ENCODE data around the gene HIC1. TPM values are rescaled to one million over a fixed set of nuclear protein-coding genes. Genes with fewer than 3 reads are reported as not detected.

Gene HIC1
- total RNA-seq, 1 donor from 2014 or later, result 1.3 TPM

DNA sequence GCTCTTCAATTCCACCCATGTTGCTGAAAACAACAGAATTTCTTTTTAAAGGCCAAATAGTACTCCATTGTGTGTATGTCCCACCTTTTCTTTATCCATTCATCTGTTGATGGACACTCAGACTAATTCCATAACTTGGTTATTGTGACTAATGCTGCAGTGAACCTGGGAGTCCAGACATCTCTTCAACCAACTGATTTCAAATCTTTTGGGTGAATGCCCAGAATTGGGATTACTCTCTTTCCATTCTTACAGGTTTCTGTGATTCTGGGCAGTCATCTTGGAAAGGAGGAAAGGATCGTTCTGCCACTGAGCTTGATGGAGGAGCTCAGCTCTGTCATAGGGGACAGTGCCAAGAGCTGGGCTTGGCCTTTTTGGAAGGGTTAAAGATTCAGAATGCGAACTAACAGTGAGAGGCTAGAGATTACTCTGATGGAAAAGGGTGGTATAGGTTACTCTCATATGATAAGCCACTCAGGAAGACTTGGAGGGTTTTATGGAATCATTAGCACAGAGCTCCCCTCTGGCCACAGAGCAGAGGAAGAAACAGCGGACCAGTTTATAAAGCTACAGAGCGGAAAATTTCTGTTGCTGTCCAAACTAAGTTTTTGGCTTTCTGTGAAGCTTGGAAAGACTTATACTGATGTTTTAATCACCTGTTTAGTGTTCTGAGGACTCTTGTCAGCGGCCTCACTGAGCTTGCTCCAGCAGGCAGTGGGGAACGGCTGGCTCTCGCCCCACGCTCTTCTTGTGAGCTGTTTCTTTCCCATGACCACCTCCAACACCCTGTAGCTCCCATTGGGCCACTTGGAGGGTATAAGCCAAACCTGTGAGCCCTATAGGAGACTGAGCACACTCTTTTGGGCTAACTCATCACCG, 48.3 kb downstream of the HIC1 start:
- no peak for FAIRE-seq
- Histone ChIP-seq H3K27me3 (ENCODE audit: control insufficient read depth, insufficient read depth, low read length) (no peaks in the 10 kb centered on the region), H3K4me3 (ENCODE audit: low read depth, low read length) (no peak overlapping the region), H3K36me3 (ENCODE audit: control insufficient read depth, insufficient read depth, low read length) (peaks cover 2% of the 10 kb centered on the region)
- TF ChIP-seq, protein P1, sequence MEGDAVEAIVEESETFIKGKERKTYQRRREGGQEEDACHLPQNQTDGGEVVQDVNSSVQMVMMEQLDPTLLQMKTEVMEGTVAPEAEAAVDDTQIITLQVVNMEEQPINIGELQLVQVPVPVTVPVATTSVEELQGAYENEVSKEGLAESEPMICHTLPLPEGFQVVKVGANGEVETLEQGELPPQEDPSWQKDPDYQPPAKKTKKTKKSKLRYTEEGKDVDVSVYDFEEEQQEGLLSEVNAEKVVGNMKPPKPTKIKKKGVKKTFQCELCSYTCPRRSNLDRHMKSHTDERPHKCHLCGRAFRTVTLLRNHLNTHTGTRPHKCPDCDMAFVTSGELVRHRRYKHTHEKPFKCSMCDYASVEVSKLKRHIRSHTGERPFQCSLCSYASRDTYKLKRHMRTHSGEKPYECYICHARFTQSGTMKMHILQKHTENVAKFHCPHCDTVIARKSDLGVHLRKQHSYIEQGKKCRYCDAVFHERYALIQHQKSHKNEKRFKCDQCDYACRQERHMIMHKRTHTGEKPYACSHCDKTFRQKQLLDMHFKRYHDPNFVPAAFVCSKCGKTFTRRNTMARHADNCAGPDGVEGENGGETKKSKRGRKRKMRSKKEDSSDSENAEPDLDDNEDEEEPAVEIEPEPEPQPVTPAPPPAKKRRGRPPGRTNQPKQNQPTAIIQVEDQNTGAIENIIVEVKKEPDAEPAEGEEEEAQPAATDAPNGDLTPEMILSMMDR (IDR thresholded peaks at IDR 0.05; ENCODE audit: insufficient read depth, low read length, severe bottlenecking), result no peak
- peak; percentile 88 for DNase-seq (ENCODE audit: low read depth)

DNA sequence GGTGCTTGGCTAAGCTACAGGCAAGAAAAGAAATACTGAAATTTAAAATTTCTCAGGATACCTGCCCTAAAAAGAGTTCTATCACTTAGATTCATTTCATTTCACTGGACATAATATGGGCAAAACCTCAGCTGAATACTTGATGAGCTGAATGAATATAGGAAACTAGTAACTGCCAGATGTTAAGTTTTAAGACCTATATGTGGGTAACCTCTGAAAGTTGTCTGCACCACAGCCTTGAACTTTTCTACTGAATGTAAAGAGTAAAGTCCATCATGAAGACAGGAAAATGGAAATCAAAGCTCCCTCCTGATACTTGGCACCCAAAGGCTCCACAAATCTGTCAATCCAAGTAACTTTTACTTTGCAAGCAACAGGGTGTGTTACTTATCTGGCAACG, 50.8 kb downstream of the HIC1 start:
- TF ChIP-seq, protein P1 (IDR thresholded peaks at IDR 0.05; ENCODE audit: insufficient read depth, low read length, severe bottlenecking), result no peak
- FAIRE-seq (no peak), DNase-seq (ENCODE audit: low read depth) (no peak)
- Histone ChIP-seq H3K27me3 (ENCODE audit: control insufficient read depth, insufficient read depth, low read length) (no peaks in the 10 kb centered on the region), H3K36me3 (ENCODE audit: control insufficient read depth, insufficient read depth, low read length) (peaks cover 2% of the 10 kb centered on the region), H3K4me3 (ENCODE audit: low read depth, low read length) (no peak overlapping the region)

DNA sequence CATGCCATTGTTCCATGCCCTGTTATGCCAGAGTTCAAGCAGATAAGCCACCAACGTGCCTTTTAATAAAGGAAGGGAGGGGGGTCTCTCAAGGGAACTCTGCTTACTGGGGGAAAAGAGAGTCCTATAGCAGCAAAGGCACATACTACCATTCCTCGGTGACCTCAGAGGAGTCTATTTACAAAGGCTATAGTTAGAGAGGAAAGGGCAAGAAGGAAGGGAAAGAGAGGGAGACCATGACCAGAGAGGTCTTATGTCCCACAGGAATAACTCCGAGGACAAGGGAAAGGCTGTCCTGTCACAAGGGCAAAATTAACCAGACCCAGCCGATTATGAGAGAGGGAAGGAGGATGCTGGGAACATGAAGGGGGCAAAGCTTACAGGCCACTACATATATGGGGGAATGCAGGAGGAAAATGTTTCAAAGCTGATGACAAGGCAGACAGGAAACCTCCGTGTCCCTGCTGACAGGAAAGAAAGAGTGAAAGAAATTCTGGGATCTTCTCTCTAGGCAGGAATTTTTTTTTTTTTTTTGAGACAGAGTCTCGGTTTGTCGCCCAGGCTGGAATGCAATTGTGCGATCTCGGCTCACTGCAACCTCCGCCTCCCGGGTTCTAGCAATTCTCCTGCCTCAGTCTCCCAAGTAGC, 51.5 kb downstream of the HIC1 start:
- H3K27me3 ChIP-seq (ENCODE audit: control insufficient read depth, insufficient read depth, low read length), result no peaks in the 10 kb centered on the region
- TF ChIP-seq, protein P1 (IDR thresholded peaks at IDR 0.05; ENCODE audit: insufficient read depth, low read length, severe bottlenecking), result no peak
- no peak overlapping the region for H3K4me3 ChIP-seq (ENCODE audit: low read depth, low read length)
- H3K36me3 ChIP-seq (ENCODE audit: control insufficient read depth, insufficient read depth, low read length), result peaks cover 2% of the 10 kb centered on the region
- DNase-seq (ENCODE audit: low read depth) (no peak), FAIRE-seq (no peak)

DNA sequence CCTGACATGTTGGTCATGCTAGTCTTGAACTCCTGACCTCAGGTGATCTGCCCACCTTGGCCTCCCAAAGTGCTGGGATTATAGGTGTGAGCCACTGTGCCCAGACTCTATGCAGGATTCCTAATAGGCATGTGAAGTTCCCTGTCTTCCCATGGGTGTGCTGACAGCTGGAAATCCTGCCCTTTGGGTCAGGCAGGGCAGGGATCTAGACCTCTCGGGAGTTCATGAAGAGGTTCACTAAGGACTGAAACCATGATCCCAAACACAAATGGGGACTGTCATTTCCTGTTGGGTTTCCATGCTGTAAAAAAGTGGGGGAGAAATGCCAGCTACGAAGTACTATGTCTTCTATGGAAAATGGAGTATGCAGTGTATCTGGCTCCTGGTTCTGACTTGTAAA, 52.1 kb downstream of the HIC1 start:
- FAIRE-seq (no peak), DNase-seq (ENCODE audit: low read depth) (no peak)
- TF ChIP-seq, protein P1 (IDR thresholded peaks at IDR 0.05; ENCODE audit: insufficient read depth, low read length, severe bottlenecking), result no peak
- Histone ChIP-seq H3K36me3 (ENCODE audit: control insufficient read depth, insufficient read depth, low read length) (peaks cover 2% of the 10 kb centered on the region), H3K27me3 (ENCODE audit: control insufficient read depth, insufficient read depth, low read length) (no peaks in the 10 kb centered on the region), H3K4me3 (ENCODE audit: low read depth, low read length) (no peak overlapping the region)

DNA sequence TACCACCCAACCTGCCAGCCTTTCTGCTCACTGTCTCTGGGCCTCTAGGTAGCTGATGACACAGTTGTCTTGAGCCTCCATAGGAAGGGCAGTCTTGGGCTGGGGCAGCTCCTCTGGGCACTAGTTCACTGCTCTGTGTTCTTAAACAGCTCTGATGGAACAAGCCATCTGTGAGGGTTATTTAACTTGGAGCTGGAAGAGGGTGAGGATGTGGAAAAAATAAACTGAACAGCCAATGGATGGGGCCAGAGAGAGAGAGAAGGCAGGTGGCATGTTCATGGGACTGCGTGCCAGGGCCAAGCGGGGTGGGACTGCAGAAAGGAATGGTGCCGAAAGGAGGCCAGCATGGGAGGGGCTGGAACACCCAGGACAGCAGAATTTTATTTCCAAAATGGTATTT, 52.6 kb downstream of the HIC1 start:
- TF ChIP-seq, protein P1 (IDR thresholded peaks at IDR 0.05; ENCODE audit: insufficient read depth, low read length, severe bottlenecking), result no peak
- H3K4me3 ChIP-seq (ENCODE audit: low read depth, low read length), result no peak overlapping the region
- FAIRE-seq (no peak), DNase-seq (ENCODE audit: low read depth) (no peak)
- peaks cover 2% of the 10 kb centered on the region for H3K36me3 ChIP-seq (ENCODE audit: control insufficient read depth, insufficient read depth, low read length)
- H3K27me3 ChIP-seq (ENCODE audit: control insufficient read depth, insufficient read depth, low read length), result no peaks in the 10 kb centered on the region
